GM12873 (cell line): ENCODE measurements around the gene CNOT11.

Experiments
- TF ChIP-seq, protein P1 (sequence below): IDR thresholded peaks from 2 replicates; pipeline ENCODE4 v1.5.1; 2012; ENCODE audit warnings: low read depth, mild to moderate bottlenecking, moderate library complexity, low read length, control low read depth; ENCODE audit not compliant: insufficient read depth; ENCODE audit errors: missing control alignments

CNOT11 gene

DNA sequence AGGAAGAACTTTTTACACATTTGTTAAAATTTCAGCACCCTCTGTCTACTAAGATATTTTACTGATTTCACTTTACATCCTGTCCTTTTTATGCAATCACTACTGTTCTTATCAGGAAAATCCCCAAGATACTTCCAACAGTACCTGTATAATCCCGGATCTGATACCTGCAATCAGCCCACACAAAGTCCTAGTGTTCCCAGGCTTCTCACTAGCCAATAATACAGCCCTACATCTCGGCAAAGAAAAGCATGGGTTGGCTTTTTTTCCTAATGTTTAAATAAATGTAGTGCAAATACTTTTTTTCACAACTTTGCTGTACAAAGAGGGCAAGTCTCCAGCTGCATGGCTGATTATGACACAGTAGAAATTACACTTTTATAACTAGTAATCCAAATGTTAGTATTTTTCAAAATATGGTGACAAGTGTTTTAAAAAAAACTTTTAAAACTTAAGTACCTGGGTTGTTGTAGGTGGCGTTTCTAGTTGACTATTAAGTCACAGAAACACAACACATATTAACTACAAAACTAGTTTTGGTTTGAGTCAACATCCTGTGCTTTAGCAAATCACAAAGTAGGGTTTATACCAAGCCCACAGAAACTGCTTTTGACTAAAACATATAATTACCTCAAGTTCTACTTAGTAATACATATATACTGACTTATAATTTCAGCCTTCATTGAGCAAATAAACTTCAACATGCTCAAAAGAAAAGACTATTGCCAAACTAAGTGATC is 19.5 kb downstream of the CNOT11 start:
- TF ChIP-seq, protein P1, sequence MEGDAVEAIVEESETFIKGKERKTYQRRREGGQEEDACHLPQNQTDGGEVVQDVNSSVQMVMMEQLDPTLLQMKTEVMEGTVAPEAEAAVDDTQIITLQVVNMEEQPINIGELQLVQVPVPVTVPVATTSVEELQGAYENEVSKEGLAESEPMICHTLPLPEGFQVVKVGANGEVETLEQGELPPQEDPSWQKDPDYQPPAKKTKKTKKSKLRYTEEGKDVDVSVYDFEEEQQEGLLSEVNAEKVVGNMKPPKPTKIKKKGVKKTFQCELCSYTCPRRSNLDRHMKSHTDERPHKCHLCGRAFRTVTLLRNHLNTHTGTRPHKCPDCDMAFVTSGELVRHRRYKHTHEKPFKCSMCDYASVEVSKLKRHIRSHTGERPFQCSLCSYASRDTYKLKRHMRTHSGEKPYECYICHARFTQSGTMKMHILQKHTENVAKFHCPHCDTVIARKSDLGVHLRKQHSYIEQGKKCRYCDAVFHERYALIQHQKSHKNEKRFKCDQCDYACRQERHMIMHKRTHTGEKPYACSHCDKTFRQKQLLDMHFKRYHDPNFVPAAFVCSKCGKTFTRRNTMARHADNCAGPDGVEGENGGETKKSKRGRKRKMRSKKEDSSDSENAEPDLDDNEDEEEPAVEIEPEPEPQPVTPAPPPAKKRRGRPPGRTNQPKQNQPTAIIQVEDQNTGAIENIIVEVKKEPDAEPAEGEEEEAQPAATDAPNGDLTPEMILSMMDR = no peak

DNA sequence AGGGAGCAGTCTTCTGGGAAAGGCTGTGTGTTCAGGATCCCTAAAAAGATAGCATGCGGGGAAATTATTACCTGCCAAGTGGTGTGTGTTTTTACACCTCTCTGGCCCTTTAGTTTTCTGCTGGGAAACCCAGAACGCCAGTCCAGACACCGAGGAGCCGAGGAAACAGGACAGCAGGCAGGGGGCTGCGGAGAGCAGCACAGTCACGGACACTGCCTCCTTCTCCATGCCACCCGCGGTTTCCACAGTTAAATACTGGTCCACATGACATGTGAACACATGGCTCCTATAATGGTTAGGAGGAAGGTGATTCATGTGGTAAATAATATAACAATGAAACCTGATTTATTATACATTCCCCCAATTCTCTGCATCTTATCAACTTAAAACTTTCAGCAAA is 20.4 kb downstream of the CNOT11 start:
- TF ChIP-seq, protein P1 = no peak

DNA sequence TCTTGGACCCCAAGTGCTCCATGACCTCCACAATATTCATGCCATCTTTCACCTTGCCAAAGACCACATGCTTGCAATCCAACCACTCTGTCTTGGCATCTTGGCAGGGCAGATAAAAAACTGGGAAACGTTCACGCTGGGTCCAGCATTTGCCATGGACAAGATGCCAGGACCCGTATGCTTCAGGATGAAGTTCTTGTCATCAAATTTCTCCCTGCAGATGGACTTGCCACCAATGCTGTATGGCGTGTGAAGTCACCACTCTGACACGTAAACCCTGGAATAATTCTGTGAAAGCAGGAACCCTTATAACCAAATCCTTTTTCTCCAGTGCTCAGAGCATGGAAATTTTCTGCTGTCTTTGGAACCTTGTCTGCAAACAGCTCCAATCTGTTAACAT is 21.5 kb downstream of the CNOT11 start:
- TF ChIP-seq, protein P1 = no peak

DNA sequence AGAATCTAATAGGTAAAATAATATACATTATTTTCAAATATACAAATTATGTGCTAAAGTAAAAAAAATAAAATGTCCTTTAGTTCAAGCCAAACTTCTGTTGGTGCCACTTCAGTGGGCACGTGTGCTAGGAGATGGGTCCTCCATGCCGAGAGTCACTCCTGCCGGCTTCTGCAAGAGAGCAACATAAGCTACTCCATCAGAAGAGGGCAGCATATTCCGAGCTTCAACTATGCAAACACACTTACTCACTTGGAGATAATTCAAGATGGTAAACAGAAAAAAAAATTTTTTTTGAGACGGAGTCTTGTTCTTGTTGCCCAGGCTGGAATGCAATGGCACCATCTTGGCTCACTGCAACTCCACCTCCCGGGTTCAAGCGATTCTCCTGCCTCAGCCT is 24.4 kb downstream of the CNOT11 start:
- TF ChIP-seq, protein P1 = no peak

DNA sequence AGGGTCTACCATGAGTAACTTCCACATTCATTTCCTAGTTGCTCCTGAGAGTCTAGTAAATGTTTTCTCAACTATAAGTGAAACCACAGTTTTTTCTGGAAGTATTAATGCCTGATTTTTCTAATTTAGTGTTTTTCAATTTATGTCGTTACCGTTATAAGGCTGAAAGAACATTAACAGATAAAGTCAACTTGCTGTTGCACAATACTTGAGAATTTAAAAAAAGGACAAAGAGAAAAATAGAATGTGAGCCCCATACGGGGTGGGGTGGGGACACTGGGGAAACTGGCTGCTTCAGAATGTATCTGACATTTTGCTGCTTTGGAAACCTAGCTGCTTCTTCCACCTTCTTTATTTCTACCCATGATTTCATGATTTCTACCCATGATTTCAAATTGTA is 26.2 kb downstream of the CNOT11 start:
- TF ChIP-seq, protein P1 = no peak

DNA sequence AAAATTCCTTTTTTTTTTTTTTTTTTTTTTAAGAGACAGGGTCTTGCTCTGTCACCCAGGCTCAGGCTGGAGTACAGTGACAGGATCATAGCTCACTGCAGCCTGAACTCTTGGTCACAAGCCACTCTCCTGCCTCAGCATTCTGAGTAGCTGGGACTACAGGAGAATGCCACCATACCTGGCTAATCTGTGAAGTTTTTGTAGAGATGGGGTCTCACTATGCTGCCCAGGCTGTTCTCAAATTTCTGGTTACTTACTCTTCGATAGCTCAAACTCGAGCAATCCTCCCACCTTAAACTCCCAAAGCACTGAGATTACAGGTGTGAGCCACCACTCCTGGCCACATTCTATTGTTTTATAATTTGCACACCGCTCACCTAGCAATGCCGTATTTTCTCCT is 28.8 kb downstream of the CNOT11 start:
- TF ChIP-seq, protein P1 = no peak

DNA sequence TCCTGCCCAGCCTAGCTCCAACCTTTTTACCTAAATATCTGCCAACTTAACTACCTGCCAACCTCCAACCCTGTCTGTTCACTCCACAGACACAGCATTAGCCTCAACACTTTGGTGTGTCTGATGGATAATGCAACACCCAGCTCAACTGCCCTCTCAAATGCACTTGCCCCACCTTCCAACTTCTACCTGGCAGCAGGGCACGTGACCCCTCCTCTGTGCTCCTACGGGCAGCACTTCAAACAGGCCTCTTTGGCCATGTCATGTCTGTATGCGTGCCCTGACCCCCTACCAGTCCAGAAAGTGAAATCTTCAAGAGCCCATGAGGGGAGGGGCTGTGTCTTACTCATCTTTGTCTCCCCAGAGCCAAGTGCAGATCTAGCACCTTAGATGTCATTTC is 30.3 kb downstream of the CNOT11 start:
- TF ChIP-seq, protein P1 = no peak

DNA sequence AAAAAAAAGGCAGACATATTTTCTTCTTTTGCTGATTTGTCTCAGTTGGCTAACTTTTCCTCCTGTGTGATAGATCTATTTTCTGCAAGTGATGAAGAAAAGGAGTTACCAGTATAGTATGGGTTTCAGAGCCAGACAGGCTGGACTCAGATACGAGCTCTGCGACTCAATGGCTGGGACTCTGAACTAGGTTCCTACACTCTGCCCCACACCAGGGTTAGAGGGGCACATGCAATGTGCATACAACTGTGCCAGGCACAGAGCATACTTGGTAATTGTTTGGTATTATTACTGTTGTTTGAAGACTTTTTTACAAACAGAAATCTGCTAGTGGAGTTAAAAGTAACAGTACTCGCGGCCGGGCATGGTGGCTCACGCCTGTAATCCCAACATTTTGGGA is 34.0 kb downstream of the CNOT11 start:
- TF ChIP-seq, protein P1 = no peak
